Transverse colon (tissue), 4 donors: ENCODE data around the gene ZNF423. TPM values are rescaled to one million over a fixed set of nuclear protein-coding genes. Genes with fewer than 3 reads are reported as not detected.

ENCODE experiments used
- DNase-seq: peaks from one replicate; pipeline ENCODE4 v3.0.0-alpha.2; 2019
- H3K27ac ChIP-seq, 4 donors: fragments of 200-600 bp; sonication (generic); 2 replicates each; pipeline ENCODE4 v1.5.1; 2016 to 2018; ENCODE audit warnings: inconsistent platforms in 4 of 4
- H3K27me3 ChIP-seq: fragments of 200-600 bp; sonication (generic); 2 replicates; pipeline ENCODE4 v1.5.1; 2017; ENCODE audit warnings: inconsistent platforms
- H3K36me3 ChIP-seq, 4 donors: fragments of 200-600 bp; sonication (generic); 2 replicates each; pipeline ENCODE4 v1.5.1; 2017 to 2019; ENCODE audit warnings: inconsistent platforms in 4 of 4
- H3K4me1 ChIP-seq, 4 donors: fragments of 200-600 bp; sonication (generic); 2 replicates each; pipeline ENCODE4 v1.5.1; 2017 to 2020; ENCODE audit warnings: inconsistent platforms in 4 of 4
- H3K4me3 ChIP-seq, 4 donors: fragments of 200-600 bp; sonication (generic); 1 replicate in 1 of 4; 2 replicates in 3 of 4; pipeline versions ENCODE4 v1.5.1 to v1.6.1; 2017 to 2019; ENCODE audit warnings: inconsistent platforms in 4 of 4
- H3K9me3 ChIP-seq, 2 donors: fragments of 200-600 bp; sonication (generic); 2 replicates each; pipeline ENCODE4 v1.5.1; 2017 to 2019; ENCODE audit warnings: inconsistent platforms in 2 of 2
- EP300 ChIP-seq: sonication (generic); formaldehyde crosslinking; IDR thresholded peaks from one replicate; pipeline ENCODE4 v1.6.1; 2017; ENCODE audit warnings: antibody characterized with exemption, low read depth
- POLR2A ChIP-seq: fragments of 450-650 bp; IDR thresholded peaks from one replicate; pipeline ENCODE4 v1.6.1; 2016; ENCODE audit warnings: antibody characterized with exemption, mild to moderate bottlenecking, moderate library complexity
- POLR2AphosphoS5 ChIP-seq, 3 donors: sonication (generic); formaldehyde crosslinking; IDR thresholded peaks; one replicate each; pipeline ENCODE4 v1.6.1; 2016; ENCODE audit warnings: antibody characterized with exemption in 3 of 3
- WGBS, 2 donors: methylation state at CpG; one replicate each; pipeline ENCODE4 v1.1.5; 2018; ENCODE audit warnings: low coverage in 1 of 2; 5-methylcytosine and 5-hydroxymethylcytosine counted together
- in situ Hi-C, 4 donors: fragments of 200-750 bp; cut with MboI; loops; one replicate each; pipeline versions ENCODE4 v1.15.0 to v1.15.1; 2017; ENCODE audit warnings: low sequenced_read_pairs in 3 of 4, low pct_ligation_motif_present in 1 of 4, low pct_unique_long_range_greater_than_20kb in 1 of 4
- intact Hi-C: fragments of 100-400 bp; cut with DNase I; formaldehyde crosslinking; loops from one replicate; pipeline ENCODE4 v1.15.1; 2023; ENCODE audit warnings: low total_unique reads
- total RNA-seq, 4 donors: library from RNA; depleted of rRNA; stranded (reverse); fragments of >200 nt; gene quantifications; one replicate each; pipeline ENCODE4 v1.1.0, GENCODE V29; 2016
- TF ChIP-seq, protein P1 (sequence below), 5 experiments: fragments of 200-600 bp in 3 of 5; fragments of 450-650 bp in 2 of 5; sonication (generic) in 3 of 5; IDR thresholded peaks; 1 replicate in 2 of 5; 2 replicates in 3 of 5; pipeline ENCODE4 v1.5.1; 2016 to 2017; ENCODE audit warnings: antibody characterized with exemption in 5 of 5, inconsistent platforms in 3 of 5, mild to moderate bottlenecking in 2 of 5, moderate library complexity in 1 of 5

Gene ZNF423
- total RNA-seq, 4 donors from 2014 or later, result 4.9 to 13.1 (median 7.2) TPM

- Histone ChIP-seq H3K9me3 (no peaks in the 10 kb centered on the region), H3K27me3 (no peaks in the 10 kb centered on the region), H3K4me3 (no peak overlapping the region), H3K4me1 (peaks cover 0 to under 1% (median 0%) of the 10 kb centered on the region in 4 donors), H3K27ac (no peak overlapping the region), H3K36me3 (no peaks in the 10 kb centered on the region)
- no peak for DNase-seq
- 77 to 100% methylated on average over 3 to 7 of the region's 7 CpGs for WGBS, 2 donors
- TF ChIP-seq, protein P1, sequence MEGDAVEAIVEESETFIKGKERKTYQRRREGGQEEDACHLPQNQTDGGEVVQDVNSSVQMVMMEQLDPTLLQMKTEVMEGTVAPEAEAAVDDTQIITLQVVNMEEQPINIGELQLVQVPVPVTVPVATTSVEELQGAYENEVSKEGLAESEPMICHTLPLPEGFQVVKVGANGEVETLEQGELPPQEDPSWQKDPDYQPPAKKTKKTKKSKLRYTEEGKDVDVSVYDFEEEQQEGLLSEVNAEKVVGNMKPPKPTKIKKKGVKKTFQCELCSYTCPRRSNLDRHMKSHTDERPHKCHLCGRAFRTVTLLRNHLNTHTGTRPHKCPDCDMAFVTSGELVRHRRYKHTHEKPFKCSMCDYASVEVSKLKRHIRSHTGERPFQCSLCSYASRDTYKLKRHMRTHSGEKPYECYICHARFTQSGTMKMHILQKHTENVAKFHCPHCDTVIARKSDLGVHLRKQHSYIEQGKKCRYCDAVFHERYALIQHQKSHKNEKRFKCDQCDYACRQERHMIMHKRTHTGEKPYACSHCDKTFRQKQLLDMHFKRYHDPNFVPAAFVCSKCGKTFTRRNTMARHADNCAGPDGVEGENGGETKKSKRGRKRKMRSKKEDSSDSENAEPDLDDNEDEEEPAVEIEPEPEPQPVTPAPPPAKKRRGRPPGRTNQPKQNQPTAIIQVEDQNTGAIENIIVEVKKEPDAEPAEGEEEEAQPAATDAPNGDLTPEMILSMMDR (IDR thresholded peaks at IDR 0.05), result no peak
- TF ChIP-seq EP300 (no peak), POLR2AphosphoS5 (IDR thresholded peaks at IDR 0.05) (no peak), POLR2A (no peak)
- in situ Hi-C loops, result no loop called here
- intact Hi-C loops, result no loop called here
Measured at GRCh38 chr16:49760815-49761214, 95.1 kb downstream of the ZNF423 start.

- Histone ChIP-seq H3K4me1 (peaks cover 0 to 16% (median 7%) of the 10 kb centered on the region in 4 donors), H3K36me3 (no peaks in the 10 kb centered on the region), H3K27ac (no peak overlapping the region), H3K4me3 (no peak overlapping the region), H3K27me3 (no peaks in the 10 kb centered on the region), H3K9me3 (no peaks in the 10 kb centered on the region)
- TF ChIP-seq EP300 (no peak), POLR2AphosphoS5 (IDR thresholded peaks at IDR 0.05) (no peak), POLR2A (no peak)
- TF ChIP-seq, protein P1 (IDR thresholded peaks at IDR 0.05), result no peak
- DNase-seq, result no peak
- in situ Hi-C loops, result no loop called here
- 81 to 82% methylated on average over 5 to 9 of the region's 9 CpGs for WGBS, 2 donors
- intact Hi-C loops, result no loop called here
Measured at GRCh38 chr16:49757559-49758069, 98.3 kb downstream of the ZNF423 start.

DNA sequence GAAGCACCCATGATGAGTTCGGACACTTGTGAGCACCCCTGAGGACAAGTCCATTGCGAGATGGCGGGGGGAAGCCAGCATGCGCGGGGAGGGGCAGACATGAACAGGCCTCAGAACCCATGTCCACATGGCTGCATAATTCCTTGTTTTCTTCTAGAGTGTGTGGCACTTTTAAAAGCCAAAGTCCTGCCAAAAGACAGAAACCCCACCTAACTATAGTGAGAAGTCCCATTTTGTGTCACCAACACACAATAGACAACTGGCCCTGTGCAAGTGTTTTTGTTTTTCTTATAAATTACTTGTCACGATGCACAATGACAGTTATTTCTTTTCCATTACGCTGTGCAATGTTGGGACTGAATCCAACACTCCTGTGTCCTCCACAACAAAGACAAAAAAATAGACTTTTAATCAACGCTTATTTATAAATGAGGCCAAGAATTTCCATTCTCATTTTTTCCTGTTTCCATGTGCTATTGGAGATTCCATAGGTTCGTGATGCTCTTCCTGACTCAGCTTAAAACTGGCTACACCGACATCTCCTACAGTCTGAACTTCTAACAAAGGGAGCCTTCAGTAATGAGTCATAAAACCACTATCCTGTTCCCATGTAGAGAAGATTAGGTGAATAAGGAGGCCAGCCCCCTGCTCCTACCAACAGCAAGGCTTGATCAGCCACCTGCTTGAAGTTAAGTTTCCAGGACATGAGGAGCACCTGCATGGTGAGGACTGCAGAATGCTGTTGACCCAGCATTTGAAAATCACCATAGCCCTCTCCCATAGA is 98.9 kb downstream of the ZNF423 start:
- intact Hi-C loops, result no loop called here

More for the DNA sequence above, 98.9 kb downstream of the ZNF423 start:
- no peak overlapping the region for H3K4me3 ChIP-seq
- H3K4me1 ChIP-seq, result peaks cover 0 to 16% (median 7%) of the 10 kb centered on the region in 4 donors
- no peaks in the 10 kb centered on the region for H3K36me3 ChIP-seq
- no peak for DNase-seq
- no peak for TF ChIP-seq POLR2AphosphoS5 (IDR thresholded peaks at IDR 0.05)
- TF ChIP-seq POLR2A, result no peak
- TF ChIP-seq, protein P1 (IDR thresholded peaks at IDR 0.05), result no peak
- TF ChIP-seq EP300, result no peak
- no peaks in the 10 kb centered on the region for H3K9me3 ChIP-seq
- H3K27me3 ChIP-seq, result no peaks in the 10 kb centered on the region
- no peak overlapping the region for H3K27ac ChIP-seq
- in situ Hi-C loops, result no loop called here
- 71 to 87% methylated on average over 5 to 10 of the region's 10 CpGs for WGBS, 2 donors
